HEK293 (cell line): ENCODE data around the gene PRG2.

Experiments used
- RBAK ChIP-seq: fragments of 450-650 bp; formaldehyde crosslinking; IDR thresholded peaks from 2 replicates; pipeline ENCODE4 v1.5.1; 2016; ENCODE audit warnings: missing biosample characterization, missing genetic modification characterization
- SP2 ChIP-seq: fragments of 450-650 bp; formaldehyde crosslinking; IDR thresholded peaks from 2 replicates; pipeline ENCODE4 v1.5.1; 2016; ENCODE audit warnings: missing biosample characterization, missing genetic modification characterization
- YY1 ChIP-seq: fragments of 450-650 bp; formaldehyde crosslinking; IDR thresholded peaks from 2 replicates; pipeline ENCODE4 v1.5.1; 2018; ENCODE audit warnings: missing biosample characterization, missing genetic modification characterization
- ZBTB1 ChIP-seq: fragments of 450-650 bp; formaldehyde crosslinking; IDR thresholded peaks from 2 replicates; pipeline ENCODE4 v1.5.1; 2016; ENCODE audit warnings: missing biosample characterization, missing genetic modification characterization
- ZBTB21 ChIP-seq: fragments of 450-650 bp; formaldehyde crosslinking; IDR thresholded peaks from 2 replicates; pipeline ENCODE4 v1.5.1; 2017; ENCODE audit warnings: missing biosample characterization, missing genetic modification characterization
- ZNF146 ChIP-seq: fragments of 450-650 bp; formaldehyde crosslinking; IDR thresholded peaks from 2 replicates; pipeline ENCODE4 v1.5.1; 2016; ENCODE audit warnings: missing biosample characterization, missing genetic modification characterization
- ZNF23 ChIP-seq: fragments of 450-650 bp; formaldehyde crosslinking; IDR thresholded peaks from 2 replicates; pipeline ENCODE4 v1.5.1; 2016; ENCODE audit warnings: missing biosample characterization, missing genetic modification characterization, borderline replicate concordance
- ZNF274 ChIP-seq, 2 experiments: fragments of 200-500 bp in 1 of 2; fragments of 450-650 bp in 1 of 2; sonication (Bioruptor generic) in 1 of 2; formaldehyde crosslinking in 1 of 2; IDR thresholded peaks; 2 replicates each; pipeline versions ENCODE4 v1.5.1 to v1.6.1; 2014 to 2016; ENCODE audit warnings: borderline replicate concordance in 1 of 2, inconsistent platforms in 1 of 2, low read length in 1 of 2, missing biosample characterization in 1 of 2, missing genetic modification characterization in 1 of 2
- ZNF585B ChIP-seq: fragments of 450-650 bp; formaldehyde crosslinking; IDR thresholded peaks from 2 replicates; pipeline ENCODE4 v1.5.1; 2016; ENCODE audit warnings: missing biosample characterization, missing genetic modification characterization
- ZNF747 ChIP-seq: fragments of 450-650 bp; formaldehyde crosslinking; IDR thresholded peaks from 2 replicates; pipeline ENCODE4 v1.5.1; 2016; ENCODE audit warnings: missing biosample characterization, missing genetic modification characterization
- TF ChIP-seq, protein P1 (sequence below): fragments of 450-650 bp; formaldehyde crosslinking; IDR thresholded peaks from 2 replicates; pipeline ENCODE4 v1.5.1; 2016; ENCODE audit warnings: missing biosample characterization, missing genetic modification characterization

DNA sequence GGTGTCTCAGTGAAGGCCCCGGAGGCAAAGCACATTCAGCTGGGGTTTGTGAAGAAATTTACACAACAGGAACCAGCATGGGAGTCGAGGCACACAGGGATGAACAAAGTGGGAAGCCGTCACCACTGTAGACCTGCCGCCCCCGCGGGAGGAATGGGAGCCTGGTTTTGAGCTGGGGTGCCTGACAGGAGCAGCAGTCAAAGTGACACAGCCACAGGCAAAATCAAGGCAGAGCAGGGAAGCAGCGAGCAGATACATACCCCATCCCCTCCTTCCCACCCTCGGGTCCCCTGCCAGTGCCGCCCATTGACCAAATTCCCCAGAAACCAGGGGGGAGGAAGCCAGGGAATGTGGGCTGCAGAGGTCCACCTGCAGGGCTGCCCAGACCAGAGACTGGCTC, 31.5 kb downstream of the PRG2 start:
- TF ChIP-seq, protein P1, sequence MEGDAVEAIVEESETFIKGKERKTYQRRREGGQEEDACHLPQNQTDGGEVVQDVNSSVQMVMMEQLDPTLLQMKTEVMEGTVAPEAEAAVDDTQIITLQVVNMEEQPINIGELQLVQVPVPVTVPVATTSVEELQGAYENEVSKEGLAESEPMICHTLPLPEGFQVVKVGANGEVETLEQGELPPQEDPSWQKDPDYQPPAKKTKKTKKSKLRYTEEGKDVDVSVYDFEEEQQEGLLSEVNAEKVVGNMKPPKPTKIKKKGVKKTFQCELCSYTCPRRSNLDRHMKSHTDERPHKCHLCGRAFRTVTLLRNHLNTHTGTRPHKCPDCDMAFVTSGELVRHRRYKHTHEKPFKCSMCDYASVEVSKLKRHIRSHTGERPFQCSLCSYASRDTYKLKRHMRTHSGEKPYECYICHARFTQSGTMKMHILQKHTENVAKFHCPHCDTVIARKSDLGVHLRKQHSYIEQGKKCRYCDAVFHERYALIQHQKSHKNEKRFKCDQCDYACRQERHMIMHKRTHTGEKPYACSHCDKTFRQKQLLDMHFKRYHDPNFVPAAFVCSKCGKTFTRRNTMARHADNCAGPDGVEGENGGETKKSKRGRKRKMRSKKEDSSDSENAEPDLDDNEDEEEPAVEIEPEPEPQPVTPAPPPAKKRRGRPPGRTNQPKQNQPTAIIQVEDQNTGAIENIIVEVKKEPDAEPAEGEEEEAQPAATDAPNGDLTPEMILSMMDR (tag by site-specific recombination) = no peak
- no peak for TF ChIP-seq ZNF146
- TF ChIP-seq ZNF274 (IDR thresholded peaks at IDR 0.05; ENCODE audit: low read length) = no peak
- TF ChIP-seq ZNF274 (tag by site-specific recombination; IDR thresholded peaks at IDR 0.05; ENCODE audit: borderline replicate concordance) = no peak
- no peak for TF ChIP-seq ZBTB1 (tag by site-specific recombination)
- TF ChIP-seq ZNF747 (tag by site-specific recombination) = no peak
- TF ChIP-seq ZBTB21 (tag by site-specific recombination) = no peak
- TF ChIP-seq ZNF585B (tag by site-specific recombination) = no peak
- no peak for TF ChIP-seq ZNF23 (tag by site-specific recombination)
- TF ChIP-seq RBAK (tag by site-specific recombination) = no peak
- no peak for TF ChIP-seq YY1 (tag by site-specific recombination)
- TF ChIP-seq SP2 (tag by site-specific recombination) = no peak
